GM12873 (cell line): ENCODE results near the gene FOXP1.

Experiments
- TF ChIP-seq, protein P1 (sequence below): IDR thresholded peaks from 2 replicates; pipeline ENCODE4 v1.5.1; 2012; ENCODE audit warnings: low read depth, mild to moderate bottlenecking, moderate library complexity, low read length, control low read depth; ENCODE audit not compliant: insufficient read depth; ENCODE audit errors: missing control alignments

The FOXP1 gene

DNA sequence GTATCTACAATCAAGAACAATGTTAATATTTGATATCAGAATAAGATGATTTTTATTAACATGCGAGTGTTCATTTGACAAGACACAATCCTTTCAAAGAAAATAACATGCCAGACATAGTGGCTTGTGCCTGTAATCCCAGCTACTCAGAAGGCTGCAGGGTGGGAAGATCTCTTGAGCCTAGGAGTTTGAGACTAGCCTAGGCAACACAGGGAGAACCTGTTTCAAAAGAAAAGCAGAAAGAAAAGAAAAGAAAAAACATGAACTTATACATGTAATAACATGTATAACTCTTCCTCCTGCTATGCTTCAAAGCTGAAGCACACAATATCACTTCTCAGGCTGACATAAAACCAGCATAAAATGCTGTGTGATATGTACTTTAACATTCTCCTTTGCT, 253.7 kb downstream of the FOXP1 start:
- TF ChIP-seq, protein P1, sequence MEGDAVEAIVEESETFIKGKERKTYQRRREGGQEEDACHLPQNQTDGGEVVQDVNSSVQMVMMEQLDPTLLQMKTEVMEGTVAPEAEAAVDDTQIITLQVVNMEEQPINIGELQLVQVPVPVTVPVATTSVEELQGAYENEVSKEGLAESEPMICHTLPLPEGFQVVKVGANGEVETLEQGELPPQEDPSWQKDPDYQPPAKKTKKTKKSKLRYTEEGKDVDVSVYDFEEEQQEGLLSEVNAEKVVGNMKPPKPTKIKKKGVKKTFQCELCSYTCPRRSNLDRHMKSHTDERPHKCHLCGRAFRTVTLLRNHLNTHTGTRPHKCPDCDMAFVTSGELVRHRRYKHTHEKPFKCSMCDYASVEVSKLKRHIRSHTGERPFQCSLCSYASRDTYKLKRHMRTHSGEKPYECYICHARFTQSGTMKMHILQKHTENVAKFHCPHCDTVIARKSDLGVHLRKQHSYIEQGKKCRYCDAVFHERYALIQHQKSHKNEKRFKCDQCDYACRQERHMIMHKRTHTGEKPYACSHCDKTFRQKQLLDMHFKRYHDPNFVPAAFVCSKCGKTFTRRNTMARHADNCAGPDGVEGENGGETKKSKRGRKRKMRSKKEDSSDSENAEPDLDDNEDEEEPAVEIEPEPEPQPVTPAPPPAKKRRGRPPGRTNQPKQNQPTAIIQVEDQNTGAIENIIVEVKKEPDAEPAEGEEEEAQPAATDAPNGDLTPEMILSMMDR = no peak

DNA sequence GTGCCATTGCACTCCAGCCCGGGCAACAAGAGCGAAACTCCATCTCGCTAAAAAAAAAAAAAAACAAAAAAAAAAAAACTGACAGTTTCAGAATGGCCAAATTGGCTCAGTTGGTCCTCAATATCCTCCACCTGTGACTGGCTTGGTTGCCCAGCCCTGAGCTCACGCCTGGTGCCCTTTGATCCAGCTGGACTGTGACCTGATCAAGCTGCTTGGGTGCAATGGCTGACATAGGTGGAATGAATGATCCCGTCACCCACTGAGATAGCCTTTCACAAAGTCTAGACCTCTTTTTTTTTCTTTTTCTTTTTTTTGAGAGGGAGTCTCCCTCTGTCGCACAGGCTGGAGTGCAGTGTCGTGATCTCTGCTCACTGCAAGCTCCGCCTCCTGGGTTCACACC, 254.6 kb downstream of the FOXP1 start:
- TF ChIP-seq, protein P1 = no peak

DNA sequence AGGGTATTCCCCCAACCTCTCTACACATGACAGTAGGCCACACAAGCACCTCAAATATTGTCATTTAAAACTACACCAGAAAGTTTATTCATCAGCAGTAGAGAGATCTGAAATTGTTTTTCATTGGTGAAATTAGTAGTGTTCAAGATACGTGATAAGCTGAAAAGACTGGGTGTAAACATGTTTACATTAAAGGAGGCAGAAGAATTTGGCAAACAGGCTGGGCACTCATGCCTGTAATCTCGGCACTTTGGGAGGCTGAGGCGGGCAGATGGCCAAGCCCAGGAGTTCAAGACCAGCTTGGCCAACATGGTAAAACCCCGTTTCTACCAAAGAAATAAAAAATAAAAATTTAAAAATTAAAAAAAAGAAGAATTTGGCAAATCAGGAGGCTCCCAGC, 255.6 kb downstream of the FOXP1 start:
- TF ChIP-seq, protein P1 = no peak

DNA sequence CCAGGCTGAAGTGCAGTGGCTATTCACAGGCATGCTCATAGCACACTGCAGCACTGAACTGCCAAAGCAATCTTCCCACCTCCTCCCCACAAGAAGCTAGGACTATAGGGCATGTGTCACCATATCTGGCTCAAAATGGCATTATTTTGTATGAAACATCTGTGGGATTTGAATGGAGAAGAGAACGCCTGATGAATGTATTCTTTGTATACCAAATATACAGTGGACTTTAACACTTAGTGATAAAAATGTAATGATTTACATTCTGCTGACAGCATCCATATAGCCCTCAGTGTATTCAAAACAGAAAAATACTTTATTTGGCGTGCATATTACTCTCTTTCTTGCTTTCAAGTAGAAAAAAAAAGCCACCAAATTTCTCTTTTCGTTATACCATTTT, 257.8 kb downstream of the FOXP1 start:
- TF ChIP-seq, protein P1 = no peak

DNA sequence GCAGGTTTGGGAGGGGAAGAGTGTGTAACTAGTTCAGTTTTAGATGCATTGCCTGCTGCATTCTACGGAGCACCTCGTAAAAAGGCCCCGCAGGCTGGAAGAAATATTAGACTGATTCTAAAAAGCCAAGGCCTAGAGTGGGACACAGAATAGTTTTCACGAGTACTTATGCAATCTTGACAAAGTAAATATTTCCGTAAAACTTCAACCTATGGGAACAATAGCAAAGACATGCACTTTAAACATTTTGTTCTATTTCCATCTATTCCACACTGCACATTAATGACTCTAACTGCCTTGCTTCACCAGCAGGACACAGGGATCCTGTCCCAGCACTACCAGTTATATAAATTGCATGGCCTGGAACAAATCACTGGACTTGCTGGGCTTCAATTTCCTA, 260.0 kb downstream of the FOXP1 start:
- TF ChIP-seq, protein P1 = no peak

DNA sequence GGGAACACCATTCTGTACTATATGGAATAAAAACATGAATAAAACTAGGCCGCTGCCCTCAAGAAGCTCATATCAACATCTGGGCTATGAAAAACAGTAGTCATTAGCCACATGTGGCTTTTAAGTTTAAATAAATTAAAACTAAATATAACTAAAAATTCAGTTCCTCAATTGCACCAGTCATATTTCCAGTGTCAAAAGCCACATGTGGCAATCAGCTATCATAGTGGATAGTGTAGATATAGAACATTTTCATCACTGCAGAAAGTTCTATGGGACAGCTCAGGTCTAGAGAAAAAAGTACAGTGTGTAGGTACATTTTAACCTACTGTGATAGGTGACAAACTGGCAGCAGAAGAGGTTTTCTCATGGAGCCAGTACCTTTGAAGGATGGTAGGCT, 261.4 kb downstream of the FOXP1 start:
- TF ChIP-seq, protein P1 = no peak

DNA sequence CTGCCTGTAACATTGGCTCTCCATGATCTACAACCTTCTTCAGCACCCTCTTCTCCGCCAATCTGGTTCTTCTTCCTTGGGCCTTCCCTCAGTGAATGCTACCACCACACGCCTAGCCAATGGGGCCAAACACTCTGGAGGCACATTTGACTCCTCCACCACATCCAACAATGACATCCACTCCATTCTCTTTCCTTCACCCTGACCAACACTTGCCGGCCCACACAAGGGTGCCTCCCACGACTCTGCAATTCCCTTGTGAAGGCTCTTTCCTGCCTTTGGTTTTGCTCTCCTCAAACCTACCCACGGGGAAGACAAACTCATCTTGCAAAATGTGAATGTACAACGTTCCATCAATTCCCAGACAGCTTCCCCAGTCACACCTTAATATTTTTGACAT, 263.8 kb downstream of the FOXP1 start:
- TF ChIP-seq, protein P1 = no peak
